Colonic mucosa (tissue), 4 donors: ENCODE results near the gene OR4E2. TPM values are rescaled to one million over a fixed set of nuclear protein-coding genes. Genes with fewer than 3 reads are reported as not detected.
A peak's percentile ranks its signal among the peaks of the same experiment; 100 is the strongest.
"Not testable (repeated sequence)": the region's sequence is repeated elsewhere in the genome, so short reads cannot be mapped to it uniquely, and the experiment has no call there.

ENCODE experiments used
- DNase-seq: peaks from one replicate; pipeline ENCODE4 v3.0.0-alpha.2; 2020
- H3K27ac ChIP-seq: fragments of 200-600 bp; one replicate; pipeline ENCODE4 v1.8.0; 2021
- H3K27me3 ChIP-seq: fragments of 200-600 bp; one replicate; pipeline ENCODE4 v1.8.0; 2021
- H3K36me3 ChIP-seq: fragments of 200-600 bp; one replicate; pipeline ENCODE4 v1.8.0; 2021
- H3K4me1 ChIP-seq: fragments of 200-600 bp; one replicate; pipeline ENCODE4 v1.8.0; 2021; ENCODE audit warnings: mild to moderate bottlenecking
- H3K4me3 ChIP-seq: fragments of 200-600 bp; one replicate; pipeline ENCODE4 v1.8.0; 2021
- H3K9ac ChIP-seq, 2 donors: one replicate each; pipeline ENCODE4 v1.7.0; 2013; ENCODE audit warnings: control low read depth in 2 of 2, low read depth in 2 of 2, low read length in 2 of 2
- H3K9me3 ChIP-seq: fragments of 200-600 bp; one replicate; pipeline ENCODE4 v1.8.0; 2021
- intact Hi-C: fragments of 100-400 bp; cut with DNase I; formaldehyde crosslinking; loops from one replicate; pipeline ENCODE4 v1.14.1; 2022
- total RNA-seq, 2 donors: library from RNA; stranded (reverse); fragmentation: NEBNext Ultra II Directional in 1 of 2; extraction: Animal tissue kit (Norgen Biotek cat#: 25700) in 1 of 2; gene quantifications; one replicate each; pipeline ENCODE4 v1.2.1, GENCODE V29; 2021
- TF ChIP-seq, protein P1 (sequence below): fragments of 200-600 bp; IDR thresholded peaks from one replicate; pipeline ENCODE4 v1.8.0; 2022; ENCODE audit warnings: antibody characterized with exemption, mild to moderate bottlenecking
- donor health status: healthy.
- donor health status: DM: no; HTN: no; CAD: no.
- donor health status: DM: no; HTN: no; CAD: no.

OR4E2 gene
- total RNA-seq, 2 donors from 2014 or later: not detected

DNA sequence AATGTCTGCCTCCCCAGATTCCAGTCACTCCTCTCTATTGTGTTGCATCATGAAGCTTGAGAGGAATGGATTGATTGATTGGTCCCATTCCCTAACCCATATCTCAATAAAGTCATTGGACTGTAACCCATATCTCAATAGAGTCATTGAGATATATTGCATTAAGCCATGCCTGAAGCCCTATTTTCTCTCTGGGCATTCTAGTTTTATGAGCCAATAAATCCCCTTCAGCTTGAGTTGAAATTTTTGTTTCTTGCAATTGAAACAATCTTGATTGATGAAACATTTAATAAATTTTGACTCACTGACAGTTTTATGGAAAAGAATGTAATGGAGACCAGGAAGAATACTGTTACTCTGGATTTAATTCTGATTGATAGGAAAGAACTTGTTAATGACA lies 40.8 kb downstream of the OR4E2 start:
- H3K4me3 ChIP-seq: no peak overlapping the region
- no peak for DNase-seq
- no peak overlapping the region for H3K9ac ChIP-seq
- H3K27me3 ChIP-seq: no peaks in the 10 kb centered on the region
- TF ChIP-seq, protein P1, sequence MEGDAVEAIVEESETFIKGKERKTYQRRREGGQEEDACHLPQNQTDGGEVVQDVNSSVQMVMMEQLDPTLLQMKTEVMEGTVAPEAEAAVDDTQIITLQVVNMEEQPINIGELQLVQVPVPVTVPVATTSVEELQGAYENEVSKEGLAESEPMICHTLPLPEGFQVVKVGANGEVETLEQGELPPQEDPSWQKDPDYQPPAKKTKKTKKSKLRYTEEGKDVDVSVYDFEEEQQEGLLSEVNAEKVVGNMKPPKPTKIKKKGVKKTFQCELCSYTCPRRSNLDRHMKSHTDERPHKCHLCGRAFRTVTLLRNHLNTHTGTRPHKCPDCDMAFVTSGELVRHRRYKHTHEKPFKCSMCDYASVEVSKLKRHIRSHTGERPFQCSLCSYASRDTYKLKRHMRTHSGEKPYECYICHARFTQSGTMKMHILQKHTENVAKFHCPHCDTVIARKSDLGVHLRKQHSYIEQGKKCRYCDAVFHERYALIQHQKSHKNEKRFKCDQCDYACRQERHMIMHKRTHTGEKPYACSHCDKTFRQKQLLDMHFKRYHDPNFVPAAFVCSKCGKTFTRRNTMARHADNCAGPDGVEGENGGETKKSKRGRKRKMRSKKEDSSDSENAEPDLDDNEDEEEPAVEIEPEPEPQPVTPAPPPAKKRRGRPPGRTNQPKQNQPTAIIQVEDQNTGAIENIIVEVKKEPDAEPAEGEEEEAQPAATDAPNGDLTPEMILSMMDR: no peak
- peaks cover 3% of the 10 kb centered on the region for H3K4me1 ChIP-seq
- no peaks in the 10 kb centered on the region for H3K36me3 ChIP-seq
- H3K9me3 ChIP-seq: no peaks in the 10 kb centered on the region
- intact Hi-C loops: no loop called here
- H3K27ac ChIP-seq: no peak overlapping the region

DNA sequence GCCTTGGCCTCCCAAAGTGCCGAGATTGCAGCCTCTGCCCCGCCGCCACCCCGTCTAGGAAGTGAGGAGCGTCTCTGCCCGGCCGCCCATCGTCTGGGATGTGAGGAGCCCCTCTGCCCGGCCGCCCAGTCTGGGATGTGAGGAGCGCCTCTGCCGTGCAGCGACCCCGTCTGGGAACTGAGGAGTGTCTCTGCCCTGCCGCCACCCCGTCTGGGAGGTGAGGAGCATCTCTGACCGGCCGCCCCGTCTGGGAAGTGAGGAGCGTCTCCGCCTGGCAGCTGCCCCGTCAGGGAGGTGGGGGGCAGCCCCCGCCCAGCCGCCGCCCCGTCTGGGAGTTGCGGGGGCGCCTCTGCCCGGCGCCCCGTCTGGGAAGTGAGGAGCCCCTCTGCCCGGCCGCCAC lies 44.0 kb downstream of the OR4E2 start:
- H3K9me3 ChIP-seq, H3K9ac ChIP-seq, intact Hi-C loops, H3K27me3 ChIP-seq, H3K4me1 ChIP-seq, H3K27ac ChIP-seq, H3K4me3 ChIP-seq, H3K36me3 ChIP-seq: not testable (repeated sequence)
- peak; percentile 20 for DNase-seq

DNA sequence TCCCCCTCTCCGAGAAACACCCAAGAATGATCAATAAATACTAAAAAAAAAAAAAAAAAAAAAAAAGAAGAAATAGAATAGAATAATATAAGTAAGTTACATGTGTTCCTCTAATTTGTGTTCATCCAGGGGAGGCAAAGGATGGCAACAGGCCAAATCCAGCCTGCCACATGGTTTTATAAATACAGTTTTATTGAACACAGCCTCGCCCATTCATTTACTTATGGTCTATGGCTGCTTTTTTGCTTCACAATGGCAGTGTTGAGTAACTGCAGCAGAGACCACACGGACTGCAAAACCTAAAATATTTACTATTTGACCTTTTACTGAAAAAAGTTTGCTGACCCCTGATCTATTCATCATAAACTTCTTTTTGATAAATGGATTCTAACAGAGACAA lies 44.9 kb downstream of the OR4E2 start:
- H3K9me3 ChIP-seq, H3K4me1 ChIP-seq, intact Hi-C loops, DNase-seq, H3K36me3 ChIP-seq, H3K4me3 ChIP-seq, H3K27me3 ChIP-seq, H3K9ac ChIP-seq: not testable (repeated sequence)
- peak overlapping the region; percentile 23 for H3K27ac ChIP-seq

DNA sequence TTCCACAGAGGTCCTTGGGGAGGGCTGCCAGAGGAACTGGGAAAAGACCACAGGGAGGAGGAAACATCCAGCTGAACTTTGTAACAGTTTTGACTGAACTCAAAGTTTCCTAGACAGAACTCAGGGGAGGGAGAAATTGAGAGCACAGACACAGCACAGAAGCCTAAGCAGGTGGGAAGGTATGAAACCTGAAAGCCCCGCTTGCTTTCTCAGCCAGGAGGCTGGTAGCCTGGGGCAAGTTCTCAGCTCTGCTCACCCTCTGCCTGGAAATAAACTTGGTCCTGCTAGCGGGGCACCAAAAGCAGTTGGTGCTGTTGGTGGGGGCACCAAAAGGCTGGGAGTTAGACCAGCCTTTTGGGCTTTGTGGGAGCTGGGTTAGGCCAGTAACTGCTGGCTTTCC lies 45.9 kb downstream of the OR4E2 start:
- H3K27ac ChIP-seq: peak overlapping the region; percentile 23
- intact Hi-C loops: no loop called here
- TF ChIP-seq, protein P1: no peak

DNA sequence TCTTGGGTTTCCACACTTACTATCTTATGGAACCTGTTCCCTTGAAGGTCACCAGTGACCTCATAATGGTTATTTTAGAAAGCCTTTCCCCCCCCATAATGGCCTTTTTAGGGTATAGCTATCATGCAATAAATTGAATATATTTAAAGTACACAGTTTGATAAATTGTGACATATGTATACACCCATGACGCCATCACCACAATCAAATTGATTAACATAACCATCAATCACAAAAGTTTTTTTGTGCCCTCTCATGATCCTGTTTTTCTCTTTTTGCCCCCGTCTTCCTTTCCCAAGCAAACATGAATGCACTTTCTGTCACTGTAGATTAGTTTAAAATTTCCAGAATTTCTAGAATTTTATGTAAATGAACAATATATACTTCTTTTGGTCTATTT lies 48.7 kb downstream of the OR4E2 start:
- Histone ChIP-seq H3K9ac (no peak overlapping the region), H3K4me1 (peaks cover 7% of the 10 kb centered on the region), H3K27ac (no peak overlapping the region), H3K9me3 (no peaks in the 10 kb centered on the region), H3K4me3 (no peak overlapping the region), H3K27me3 (no peaks in the 10 kb centered on the region), H3K36me3 (no peaks in the 10 kb centered on the region)
- TF ChIP-seq, protein P1: no peak
- DNase-seq: no peak
- intact Hi-C loops: no loop called here

More for the DNA sequence above, 45.9 kb downstream of the OR4E2 start:
- peak; percentile 22 for DNase-seq
- H3K4me1 ChIP-seq: peaks cover 7% of the 10 kb centered on the region
- H3K9ac ChIP-seq: no peak overlapping the region
- no peaks in the 10 kb centered on the region for H3K36me3 ChIP-seq
- H3K27me3 ChIP-seq: no peaks in the 10 kb centered on the region
- H3K4me3 ChIP-seq: no peak overlapping the region
- H3K9me3 ChIP-seq: no peaks in the 10 kb centered on the region

DNA sequence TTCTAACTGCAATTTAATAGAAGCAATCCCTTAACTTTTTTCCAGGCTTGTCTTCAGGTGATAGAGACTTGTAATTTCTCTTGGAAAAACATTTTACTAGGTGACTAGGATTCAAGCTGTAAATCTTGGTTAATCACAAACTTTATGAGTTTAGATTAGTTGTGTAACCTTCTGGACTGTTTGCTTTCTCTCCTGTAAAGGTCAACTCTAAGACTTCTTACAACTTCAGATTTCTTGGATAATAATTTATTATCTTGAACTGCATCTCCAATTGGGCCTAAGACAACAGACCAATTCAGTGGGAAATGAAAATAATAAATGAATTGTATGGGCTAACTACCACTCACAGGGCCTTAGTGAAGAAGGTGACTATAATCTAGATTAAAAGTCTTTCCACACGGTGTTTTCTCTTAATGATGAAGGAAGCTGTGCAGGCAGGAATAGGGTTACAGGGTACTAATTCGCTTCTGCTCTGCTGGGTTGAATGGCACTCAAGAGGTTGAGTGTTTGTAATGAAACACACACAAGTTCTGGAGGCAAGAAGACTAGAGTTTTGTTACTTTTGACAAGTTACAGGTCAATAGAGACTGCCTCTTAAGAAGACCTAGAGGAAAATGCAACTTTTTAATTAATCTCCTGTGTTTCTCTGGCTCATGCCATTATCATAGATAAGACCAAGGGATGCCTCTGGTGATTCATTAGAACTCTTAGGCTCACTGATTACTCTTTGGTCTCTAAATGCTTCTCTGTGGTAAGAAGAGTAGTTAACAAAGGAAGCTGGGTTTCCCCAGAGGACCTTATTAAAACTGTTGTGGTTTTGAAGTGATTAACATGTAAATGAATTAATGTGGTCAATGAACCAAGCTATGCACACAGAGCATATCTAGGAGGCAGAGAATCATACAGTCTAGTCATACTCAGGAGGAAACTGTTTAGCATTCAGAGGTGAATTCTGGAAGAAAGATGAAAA lies 50.0 kb downstream of the OR4E2 start:
- TF ChIP-seq, protein P1: no peak
- intact Hi-C loops: no loop called here
- DNase-seq: no peak
- Histone ChIP-seq H3K9me3 (no peaks in the 10 kb centered on the region), H3K4me1 (peaks cover 7% of the 10 kb centered on the region), H3K27me3 (no peaks in the 10 kb centered on the region), H3K4me3 (no peak overlapping the region), H3K27ac (peak overlapping the region; percentile 58), H3K36me3 (no peaks in the 10 kb centered on the region), H3K9ac (no peak overlapping the region)
